SU-DHL-6 (cell line): ENCODE data around the gene RBFOX2.

ENCODE experiments used
- EZH2phosphoT487 ChIP-seq: fragments of 200-600 bp; sonication (generic), shearing (Covaris generic); conservative IDR thresholded peaks from 2 replicates; pipeline ENCODE4 v1.6.1; 2018; ENCODE audit warnings: mild to moderate bottlenecking, antibody characterized with exemption, low read length, moderate library complexity, mixed read lengths
- TF ChIP-seq, protein P1 (sequence below): fragments of 200-600 bp; sonication (generic); IDR thresholded peaks from one replicate; pipeline ENCODE4 v1.5.1; 2017; ENCODE audit warnings: antibody characterized with exemption, mild to moderate bottlenecking, low read length, moderate library complexity; ENCODE audit not compliant: insufficient read depth, poor library complexity, severe bottlenecking

DNA sequence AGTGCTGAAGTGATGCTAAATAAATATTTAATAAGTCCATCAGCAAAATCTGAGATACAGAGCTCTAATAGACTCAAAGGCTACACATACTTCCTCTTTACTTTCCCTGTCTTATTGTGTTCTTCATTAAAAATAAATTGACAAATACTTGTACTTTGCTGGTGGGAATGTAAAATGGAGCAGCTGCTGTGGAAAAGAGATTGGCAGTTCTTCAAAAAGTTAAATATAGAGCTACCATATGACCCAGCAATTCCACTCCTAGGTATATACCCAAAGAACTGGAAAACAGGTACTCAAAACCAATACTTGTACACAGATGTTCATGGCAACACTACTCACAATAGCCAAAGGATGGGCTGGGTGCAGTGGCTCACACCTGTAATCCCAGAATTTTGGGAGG lies 76.0 kb downstream of the RBFOX2 start:
- TF ChIP-seq, protein P1, sequence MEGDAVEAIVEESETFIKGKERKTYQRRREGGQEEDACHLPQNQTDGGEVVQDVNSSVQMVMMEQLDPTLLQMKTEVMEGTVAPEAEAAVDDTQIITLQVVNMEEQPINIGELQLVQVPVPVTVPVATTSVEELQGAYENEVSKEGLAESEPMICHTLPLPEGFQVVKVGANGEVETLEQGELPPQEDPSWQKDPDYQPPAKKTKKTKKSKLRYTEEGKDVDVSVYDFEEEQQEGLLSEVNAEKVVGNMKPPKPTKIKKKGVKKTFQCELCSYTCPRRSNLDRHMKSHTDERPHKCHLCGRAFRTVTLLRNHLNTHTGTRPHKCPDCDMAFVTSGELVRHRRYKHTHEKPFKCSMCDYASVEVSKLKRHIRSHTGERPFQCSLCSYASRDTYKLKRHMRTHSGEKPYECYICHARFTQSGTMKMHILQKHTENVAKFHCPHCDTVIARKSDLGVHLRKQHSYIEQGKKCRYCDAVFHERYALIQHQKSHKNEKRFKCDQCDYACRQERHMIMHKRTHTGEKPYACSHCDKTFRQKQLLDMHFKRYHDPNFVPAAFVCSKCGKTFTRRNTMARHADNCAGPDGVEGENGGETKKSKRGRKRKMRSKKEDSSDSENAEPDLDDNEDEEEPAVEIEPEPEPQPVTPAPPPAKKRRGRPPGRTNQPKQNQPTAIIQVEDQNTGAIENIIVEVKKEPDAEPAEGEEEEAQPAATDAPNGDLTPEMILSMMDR, result no peak
- TF ChIP-seq EZH2phosphoT487, result no peak
